Effector memory CD4-positive, alpha-beta T cell (primary cell): Measurements from ENCODE around the gene DOCK4.

Experiments used
- DNase-seq, 3 donors: peaks; one replicate each; pipeline ENCODE4 v3.0.0-alpha.2; 2020
- H3K27ac ChIP-seq: 2 replicates; pipeline ENCODE4 v1.7.0; 2013; ENCODE audit warnings: mild to moderate bottlenecking, low read length, moderate library complexity; ENCODE audit not compliant: insufficient read depth, poor library complexity, severe bottlenecking
- H3K27me3 ChIP-seq: replicated peaks from 2 replicates; pipeline ENCODE4 v1.7.0; 2013; ENCODE audit warnings: mild to moderate bottlenecking, low read length; ENCODE audit not compliant: insufficient read depth, control insufficient read depth, poor library complexity, severe bottlenecking
- H3K36me3 ChIP-seq: 2 replicates; pipeline ENCODE4 v1.7.0; 2013; ENCODE audit warnings: mild to moderate bottlenecking, low read length, moderate library complexity; ENCODE audit not compliant: control insufficient read depth, insufficient read depth
- H3K4me1 ChIP-seq: 2 replicates; pipeline ENCODE4 v1.7.0; 2013; ENCODE audit warnings: low read length, mild to moderate bottlenecking; ENCODE audit not compliant: control insufficient read depth, insufficient read depth, poor library complexity, severe bottlenecking
- H3K4me3 ChIP-seq: 2 replicates; pipeline ENCODE4 v1.7.0; 2013; ENCODE audit warnings: low read length, low read depth, mild to moderate bottlenecking; ENCODE audit not compliant: insufficient read depth, poor library complexity, severe bottlenecking
- H3K9me3 ChIP-seq: 2 replicates; pipeline ENCODE4 v1.7.0; 2013; ENCODE audit warnings: mild to moderate bottlenecking, low read length, moderate library complexity; ENCODE audit not compliant: control insufficient read depth

DOCK4 gene

DNA sequence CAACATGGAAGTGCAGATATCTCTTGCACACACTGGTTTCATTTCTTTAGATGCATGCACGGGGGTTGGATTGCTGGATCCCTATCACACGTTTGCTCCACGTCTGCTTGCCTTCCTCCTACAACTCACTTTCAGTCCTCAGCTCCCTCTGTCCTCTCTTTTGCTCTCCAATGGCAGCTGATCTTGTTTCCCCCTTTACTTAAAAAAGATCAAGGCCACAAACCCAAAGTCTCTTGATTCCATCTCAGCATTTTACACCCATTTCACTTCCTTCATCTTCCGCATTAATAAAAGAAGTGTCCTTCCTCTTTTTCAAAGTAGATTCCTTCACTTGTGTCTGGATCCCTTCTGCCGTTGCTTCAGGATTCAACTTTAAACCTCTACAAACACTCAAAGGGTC lies 245.2 kb downstream of the DOCK4 start:
- H3K27ac ChIP-seq, result no peak overlapping the region
- no peak overlapping the region for H3K4me3 ChIP-seq
- no peak for DNase-seq
- no peaks in the 10 kb centered on the region for H3K36me3 ChIP-seq
- no peaks in the 10 kb centered on the region for H3K4me1 ChIP-seq
- no peaks in the 10 kb centered on the region for H3K27me3 ChIP-seq
- H3K9me3 ChIP-seq, result no peaks in the 10 kb centered on the region

- Histone ChIP-seq H3K4me1 (no peaks in the 10 kb centered on the region), H3K4me3 (no peak overlapping the region), H3K27me3 (no peaks in the 10 kb centered on the region), H3K27ac (no peak overlapping the region), H3K36me3 (no peaks in the 10 kb centered on the region), H3K9me3 (no peaks in the 10 kb centered on the region)
- no peak for DNase-seq
Observed at GRCh38 chr7:111958896-111959295, 247.3 kb downstream of the DOCK4 start.

GRCh38 chr7:111958431-111958830 lies 247.8 kb downstream of the DOCK4 start:
- DNase-seq, result no peak
- no peaks in the 10 kb centered on the region for H3K4me1 ChIP-seq
- no peaks in the 10 kb centered on the region for H3K36me3 ChIP-seq
- no peak overlapping the region for H3K4me3 ChIP-seq
- H3K27ac ChIP-seq, result no peak overlapping the region
- H3K9me3 ChIP-seq, result no peaks in the 10 kb centered on the region
- H3K27me3 ChIP-seq, result no peaks in the 10 kb centered on the region

GRCh38 chr7:111955616-111956015 lies 250.6 kb downstream of the DOCK4 start:
- Histone ChIP-seq H3K4me1 (no peaks in the 10 kb centered on the region), H3K9me3 (no peaks in the 10 kb centered on the region), H3K4me3 (no peak overlapping the region), H3K27ac (no peak overlapping the region), H3K36me3 (no peaks in the 10 kb centered on the region), H3K27me3 (no peaks in the 10 kb centered on the region)
- no peak for DNase-seq

DNA sequence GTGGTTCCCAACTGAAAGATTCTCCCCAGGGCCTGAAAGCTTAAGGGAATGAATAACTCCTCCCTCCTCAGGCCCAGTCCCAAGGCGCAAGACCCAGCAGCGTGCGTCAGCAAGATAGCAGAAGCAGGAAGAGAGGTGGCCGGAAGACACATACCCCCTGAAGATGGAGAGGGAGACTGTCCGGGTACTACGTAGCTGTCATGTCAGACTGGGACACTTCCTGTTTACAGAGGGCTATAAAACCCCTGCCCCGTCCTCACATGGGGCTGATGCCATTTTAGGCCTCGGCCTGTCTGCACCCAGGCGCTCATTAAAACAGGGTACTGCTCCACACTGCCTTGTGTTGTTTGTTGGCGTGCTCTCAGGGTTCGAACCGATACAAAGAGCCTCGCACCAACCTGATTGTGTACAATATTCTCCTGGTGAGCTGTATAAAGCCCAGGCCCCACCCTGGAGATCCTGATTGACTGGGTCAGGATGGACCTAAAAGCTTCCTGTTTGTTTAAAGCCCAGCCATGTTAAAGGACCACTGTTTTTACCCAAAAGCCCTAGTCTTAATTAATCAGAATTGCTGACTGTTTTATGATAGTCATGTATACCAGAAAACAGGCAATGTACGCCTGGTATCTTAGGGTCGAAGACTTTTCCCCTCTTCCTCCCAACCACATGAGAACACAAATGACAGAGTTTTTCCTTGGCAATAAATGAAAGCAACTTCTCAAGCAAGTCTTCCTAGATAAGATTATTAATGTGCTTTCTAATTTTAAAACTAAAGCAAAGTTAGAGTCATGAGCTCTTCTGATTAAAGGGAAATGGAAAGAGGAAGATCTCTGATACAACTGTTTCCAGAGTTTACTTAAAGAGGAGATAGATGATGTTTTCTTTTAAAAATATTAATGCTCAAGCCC lies 251.5 kb downstream of the DOCK4 start:
- DNase-seq, result no peak
- H3K4me3 ChIP-seq, result no peak overlapping the region
- no peaks in the 10 kb centered on the region for H3K27me3 ChIP-seq
- no peaks in the 10 kb centered on the region for H3K9me3 ChIP-seq
- no peak overlapping the region for H3K27ac ChIP-seq
- no peaks in the 10 kb centered on the region for H3K36me3 ChIP-seq
- H3K4me1 ChIP-seq, result no peaks in the 10 kb centered on the region

DNA sequence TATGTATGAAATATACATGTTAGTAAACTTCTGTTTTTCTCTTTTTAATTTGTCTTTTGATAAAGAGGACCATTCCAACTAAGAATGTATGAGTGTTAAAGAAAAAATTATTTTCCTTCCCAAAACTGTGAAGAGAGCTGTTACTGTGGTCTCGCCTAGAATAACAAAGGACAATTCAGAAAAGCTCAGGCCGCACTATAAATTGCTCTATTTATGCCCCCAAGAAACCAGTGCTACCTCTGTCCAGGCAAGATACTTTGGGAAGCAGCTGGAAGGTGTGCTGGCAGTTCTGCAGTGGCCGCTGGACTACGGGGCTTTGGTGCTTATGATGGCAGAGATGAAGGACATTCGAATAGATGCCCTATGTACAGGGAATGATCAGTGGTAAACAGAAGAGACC lies 252.1 kb downstream of the DOCK4 start:
- no peaks in the 10 kb centered on the region for H3K36me3 ChIP-seq
- no peaks in the 10 kb centered on the region for H3K9me3 ChIP-seq
- H3K27ac ChIP-seq, result no peak overlapping the region
- H3K4me1 ChIP-seq, result no peaks in the 10 kb centered on the region
- H3K4me3 ChIP-seq, result no peak overlapping the region
- no peak for DNase-seq
- no peaks in the 10 kb centered on the region for H3K27me3 ChIP-seq

DNA sequence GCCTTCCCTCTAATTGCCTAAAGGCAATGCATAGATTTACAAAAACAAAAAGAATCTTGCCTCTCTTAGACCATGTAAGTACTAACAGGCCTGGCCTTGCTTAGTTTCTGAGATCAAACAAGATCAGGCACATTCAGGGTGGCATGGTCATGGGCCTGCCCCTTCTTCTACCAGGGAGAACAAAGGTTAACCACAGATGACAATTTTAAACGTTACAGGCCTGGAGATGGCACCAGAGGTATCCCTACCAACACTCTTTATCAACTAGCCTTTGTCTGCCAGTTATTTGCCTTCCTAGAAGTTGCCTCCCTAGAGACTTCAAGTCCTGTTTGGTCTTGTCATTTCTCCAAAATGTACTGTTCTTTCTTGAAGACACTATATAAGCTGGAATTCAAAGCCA lies 252.6 kb downstream of the DOCK4 start:
- H3K27ac ChIP-seq, result no peak overlapping the region
- H3K27me3 ChIP-seq, result no peaks in the 10 kb centered on the region
- H3K4me3 ChIP-seq, result no peak overlapping the region
- no peak for DNase-seq
- H3K4me1 ChIP-seq, result no peaks in the 10 kb centered on the region
- H3K36me3 ChIP-seq, result no peaks in the 10 kb centered on the region
- no peaks in the 10 kb centered on the region for H3K9me3 ChIP-seq

- Histone ChIP-seq H3K4me1 (no peaks in the 10 kb centered on the region), H3K36me3 (no peaks in the 10 kb centered on the region), H3K27ac (no peak overlapping the region), H3K9me3 (no peaks in the 10 kb centered on the region), H3K4me3 (no peak overlapping the region), H3K27me3 (no peaks in the 10 kb centered on the region)
- DNase-seq, result no peak
Observed at GRCh38 chr7:111952783-111953182, 253.4 kb downstream of the DOCK4 start.

- H3K27ac ChIP-seq, result no peak overlapping the region
- H3K4me1 ChIP-seq, result no peaks in the 10 kb centered on the region
- H3K36me3 ChIP-seq, result no peaks in the 10 kb centered on the region
- H3K4me3 ChIP-seq, result no peak overlapping the region
- DNase-seq, result no peak
- H3K9me3 ChIP-seq, result no peaks in the 10 kb centered on the region
- H3K27me3 ChIP-seq, result no peaks in the 10 kb centered on the region
Observed at GRCh38 chr7:111951052-111951451, 255.1 kb downstream of the DOCK4 start.

GRCh38 chr7:111942450-111943081 lies 263.6 kb downstream of the DOCK4 start:
- no peak for DNase-seq
- H3K4me1 ChIP-seq, result no peaks in the 10 kb centered on the region
- H3K4me3 ChIP-seq, result no peak overlapping the region
- H3K36me3 ChIP-seq, result no peaks in the 10 kb centered on the region
- H3K27ac ChIP-seq, result no peak overlapping the region
- H3K27me3 ChIP-seq, result no peaks in the 10 kb centered on the region
- H3K9me3 ChIP-seq, result peaks cover 11% of the 10 kb centered on the region
